DMS79 (cell line): Measurements from ENCODE around the gene ATG7.
"Not testable (repeated sequence)": the region's sequence is repeated elsewhere in the genome, so short reads cannot be mapped to it uniquely, and the experiment has no call there.

Experiments
- DNase-seq: peaks from one replicate; lab custom pipeline; 2025; lab: John Stamatoyannopoulos, UW

Gene ATG7

GRCh38 chr3:11568503-11569155, 296.4 kb downstream of the ATG7 start:
- no peak for DNase-seq

DNA sequence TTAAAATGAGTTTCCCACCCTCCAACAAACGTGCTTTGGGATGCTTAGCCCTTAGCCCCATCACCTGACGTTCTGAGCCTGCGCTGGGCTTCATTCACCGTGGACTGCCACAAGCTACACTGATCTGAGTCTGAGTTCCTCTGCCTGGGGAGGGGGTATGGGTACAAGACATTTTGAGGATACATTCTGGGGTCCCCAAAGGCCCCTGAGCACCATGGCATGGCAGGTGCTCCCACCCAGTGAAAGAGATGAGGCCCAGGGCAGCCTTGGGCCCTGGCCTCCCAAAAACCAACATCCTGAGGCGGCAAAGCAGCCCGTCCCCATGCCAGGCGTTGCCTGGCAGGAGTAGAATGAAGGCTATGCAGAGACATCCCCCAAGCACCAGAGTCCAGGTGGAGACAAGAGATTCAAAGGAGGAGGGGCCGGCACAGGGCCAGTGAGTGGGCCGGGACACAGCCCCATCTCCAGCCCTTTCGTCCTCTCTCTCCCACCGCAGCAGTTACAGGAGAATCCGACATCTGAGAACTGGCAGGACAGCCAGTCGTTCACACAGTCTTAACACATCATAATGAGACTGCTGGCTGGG, 297.1 kb downstream of the ATG7 start:
- no peak for DNase-seq

DNA sequence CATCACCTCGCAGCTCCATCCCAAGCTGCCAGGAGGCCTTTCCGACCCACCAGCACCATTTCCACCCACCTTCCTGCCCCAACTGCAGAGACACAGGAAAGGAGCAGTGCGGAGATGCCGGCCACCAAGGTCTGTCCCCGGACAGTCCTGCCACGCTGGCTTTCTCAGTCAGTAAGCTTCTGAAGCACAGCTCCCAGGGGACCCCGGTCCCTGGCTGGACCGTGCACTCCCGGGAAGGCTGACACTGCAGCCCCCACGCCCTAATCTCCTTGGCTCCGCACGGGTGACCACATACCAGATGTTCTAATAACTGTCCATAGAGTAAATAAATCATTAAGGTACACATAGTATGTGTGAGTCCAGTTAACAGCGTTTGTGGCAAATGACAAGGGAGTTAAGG, 298.1 kb downstream of the ATG7 start:
- DNase-seq = no peak

DNA sequence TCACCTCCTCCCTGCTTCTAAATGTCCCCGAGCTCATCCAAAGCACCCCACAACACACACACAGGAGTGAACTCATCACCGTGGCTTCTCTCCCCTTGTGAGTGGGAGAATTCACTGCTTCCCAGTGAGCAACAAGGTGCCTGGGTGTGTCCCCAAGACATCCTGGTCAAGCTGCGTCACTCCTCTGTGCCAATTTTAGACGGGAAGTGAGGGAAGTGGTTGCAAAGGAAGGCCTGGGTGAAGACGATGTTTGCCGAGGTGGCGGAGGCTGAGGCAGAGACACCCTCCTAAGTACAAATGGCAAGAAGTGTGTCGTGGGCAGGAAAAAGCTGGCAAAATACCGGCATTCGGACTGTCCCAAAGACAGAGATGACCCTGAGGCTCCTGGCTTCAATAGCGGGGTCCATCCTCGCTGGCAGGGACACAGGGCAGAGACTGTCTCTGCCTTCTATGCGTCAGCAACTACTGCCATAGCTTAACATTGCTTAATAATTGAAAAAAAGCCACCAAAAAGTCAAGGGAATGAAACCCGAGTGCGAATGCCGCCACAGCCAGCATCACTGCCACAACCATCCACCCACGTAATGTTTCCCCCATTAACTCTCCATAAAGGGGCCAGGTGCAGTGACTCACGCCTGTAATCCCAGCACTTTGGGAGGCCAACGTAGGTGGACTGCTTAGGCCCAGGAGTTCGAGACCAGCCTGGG, 298.7 kb downstream of the ATG7 start:
- no peak for DNase-seq

DNA sequence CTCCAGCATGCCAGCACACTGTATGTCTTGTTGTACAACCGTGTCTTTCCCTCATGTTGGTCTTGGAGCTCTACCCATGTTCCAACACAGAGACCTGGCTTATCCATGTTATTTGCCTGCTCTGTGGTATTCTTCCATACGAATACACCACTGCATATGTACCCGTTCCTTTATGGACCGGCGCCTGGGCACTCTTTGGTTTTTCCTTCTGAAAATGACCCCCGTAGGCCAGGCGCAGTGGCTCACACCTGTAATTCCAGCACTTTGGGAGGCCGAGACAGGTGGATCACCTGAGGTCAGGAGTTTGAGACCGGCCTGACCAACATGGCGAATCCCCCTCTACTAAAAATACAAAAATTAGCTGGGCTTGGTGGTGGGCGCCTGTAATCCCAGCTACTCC, 300.5 kb downstream of the ATG7 start:
- not testable (repeated sequence) for DNase-seq

DNA sequence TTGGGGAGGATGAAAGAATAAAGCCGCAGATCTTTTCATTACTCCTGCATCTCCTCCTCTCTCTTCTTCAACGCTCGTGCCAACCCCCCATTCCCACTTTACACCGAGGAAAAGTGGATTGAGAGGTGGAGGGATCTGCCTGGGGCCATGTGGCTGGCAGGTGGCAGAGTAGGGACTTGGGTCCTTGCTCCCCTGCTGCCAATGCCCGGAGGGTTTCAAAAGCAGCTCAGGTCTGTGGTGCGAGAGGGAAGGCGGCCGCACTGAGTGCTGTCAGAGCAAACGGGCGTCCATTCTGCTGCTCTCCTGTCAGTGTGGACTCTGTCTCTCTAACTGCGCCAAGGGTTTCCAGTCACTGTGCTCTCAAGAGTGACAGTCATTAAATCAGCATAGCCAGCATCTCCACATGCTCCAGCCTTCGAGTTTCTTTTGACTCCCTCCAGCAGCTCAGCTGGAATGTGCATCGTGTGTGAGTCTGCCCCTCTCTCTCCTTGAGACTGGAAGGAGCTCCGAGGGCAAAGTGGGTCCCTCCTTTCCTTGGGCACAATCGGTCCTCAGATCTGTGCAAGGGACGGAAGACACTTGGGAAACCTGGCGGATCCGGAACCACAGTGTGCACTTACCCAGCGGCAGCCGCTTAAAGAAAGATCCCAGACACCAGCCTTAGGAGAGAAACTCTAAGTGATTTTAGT, 302.9 kb downstream of the ATG7 start:
- no peak for DNase-seq

DNA sequence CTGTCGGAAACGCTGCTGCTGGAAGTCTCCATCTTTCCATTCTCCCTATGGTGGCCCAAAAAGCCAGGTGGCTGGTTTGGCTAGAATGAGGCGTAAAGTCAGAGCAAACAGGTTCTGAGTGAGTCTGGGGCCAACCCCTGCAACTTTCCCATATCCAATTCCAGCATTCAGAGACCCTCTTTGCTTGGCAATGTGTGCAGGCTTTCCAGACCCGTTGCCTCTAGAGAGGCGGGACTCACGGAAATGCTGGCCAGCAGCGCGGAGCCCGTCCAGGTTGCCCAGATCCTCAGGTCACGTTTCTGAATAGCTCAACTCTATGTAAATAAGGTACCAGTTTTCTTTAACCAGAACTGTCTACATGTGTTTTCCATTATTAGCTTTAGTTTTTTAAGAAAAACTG, 303.5 kb downstream of the ATG7 start:
- no peak for DNase-seq

GRCh38 chr3:11576453-11576852, 304.3 kb downstream of the ATG7 start:
- DNase-seq = no peak

- no peak for DNase-seq
These were observed 306.0 kb downstream of the ATG7 start for GRCh38 chr3:11578169-11578568.

- no peak for DNase-seq
These were observed 308.4 kb downstream of the ATG7 start for GRCh38 chr3:11580645-11581044.

- peak; percentile 69 for DNase-seq
These were observed 309.3 kb downstream of the ATG7 start for GRCh38 chr3:11581237-11582190.

GRCh38 chr3:11582191-11582968, 310.2 kb downstream of the ATG7 start:
- peak; percentile 69 for DNase-seq

- no peak for DNase-seq
These were observed 311.0 kb downstream of the ATG7 start for GRCh38 chr3:11583235-11583634.

GRCh38 chr3:11583638-11584046, 311.4 kb downstream of the ATG7 start:
- DNase-seq = no peak

GRCh38 chr3:11584570-11584969, 312.4 kb downstream of the ATG7 start:
- no peak for DNase-seq

DNA sequence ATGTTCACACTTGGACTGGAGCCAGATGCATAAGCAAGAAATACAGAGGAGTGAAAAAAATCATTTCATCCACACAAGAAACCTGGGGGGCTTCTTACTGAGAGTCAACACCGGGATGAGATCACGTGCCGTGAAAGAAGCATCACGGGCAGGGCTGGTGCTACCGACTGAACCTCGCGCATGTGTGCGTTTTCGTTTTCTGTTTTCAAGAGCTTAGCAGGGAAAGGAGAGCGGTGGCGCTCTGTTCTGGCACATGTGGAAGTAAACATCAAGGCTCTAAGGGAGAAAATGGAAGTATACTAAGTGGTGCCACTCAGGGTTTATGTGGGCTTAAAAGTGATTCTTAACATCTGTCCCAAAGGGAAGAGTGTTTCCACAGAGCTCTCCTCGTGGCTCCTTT, 315.6 kb downstream of the ATG7 start:
- no peak for DNase-seq

DNA sequence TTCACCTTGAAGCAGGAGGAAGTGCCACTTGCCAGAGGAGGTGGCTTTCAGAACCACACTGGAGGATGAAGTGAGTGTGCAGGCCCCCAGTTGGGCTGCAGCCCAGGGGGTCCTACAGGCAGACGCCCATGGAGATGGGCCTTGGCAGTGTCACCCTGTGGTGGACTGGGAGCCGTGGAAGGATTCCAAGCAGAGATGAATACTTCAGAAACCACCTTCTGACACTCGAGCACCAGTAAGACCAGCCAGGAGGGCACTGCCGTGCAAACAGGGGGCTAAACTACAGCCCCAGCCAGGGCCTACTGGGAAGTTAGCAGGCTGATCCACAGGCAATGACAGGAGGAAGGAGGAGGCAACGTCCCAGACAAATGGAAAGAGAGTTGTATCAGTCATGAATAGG, 316.1 kb downstream of the ATG7 start:
- DNase-seq = no peak

DNA sequence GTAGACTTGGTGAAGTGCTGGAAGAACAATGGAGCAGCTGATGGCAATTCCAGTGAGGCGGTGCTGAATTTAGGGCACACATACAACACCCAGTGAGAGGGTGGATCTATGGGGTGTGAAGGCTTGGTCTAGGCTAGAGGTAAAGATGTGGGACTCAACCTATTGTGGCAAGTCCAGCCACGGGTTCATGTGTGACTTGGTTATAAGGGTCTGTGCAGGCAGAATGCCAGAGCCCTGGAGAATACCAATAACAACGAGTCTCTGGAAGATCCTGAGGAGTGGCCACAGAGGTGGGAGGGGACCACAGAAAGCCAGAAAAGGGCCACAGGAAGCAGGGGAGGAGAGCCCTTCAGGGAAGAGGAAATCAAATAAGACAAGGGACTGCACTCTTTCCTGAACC, 316.6 kb downstream of the ATG7 start:
- no peak for DNase-seq

DNA sequence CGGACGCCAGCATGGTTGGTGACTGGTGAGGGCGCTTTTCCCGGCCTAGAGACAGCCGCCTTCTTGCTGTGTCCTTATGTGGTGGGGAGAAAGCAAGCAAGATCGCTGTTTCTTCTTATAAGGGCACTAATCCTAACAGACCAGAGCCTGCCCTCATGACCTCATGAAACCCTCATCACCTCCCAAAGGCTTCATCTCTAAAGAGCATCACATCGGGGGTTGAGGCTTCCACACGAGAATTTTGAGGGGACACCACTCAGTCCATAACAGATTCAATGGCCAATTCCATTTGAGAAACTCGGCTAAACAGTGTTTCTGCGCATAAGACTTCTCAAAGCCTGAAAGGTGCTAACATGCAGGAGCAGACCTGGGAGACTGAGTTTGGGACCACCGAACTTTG, 317.5 kb downstream of the ATG7 start:
- no peak for DNase-seq

- no peak for DNase-seq
These were observed 318.8 kb downstream of the ATG7 start for GRCh38 chr3:11591002-11591355.
